ENCODE data around the gene COL6A1. TPM values are rescaled to one million over a fixed set of nuclear protein-coding genes. Genes with fewer than 3 reads are reported as not detected.
"Not testable (repeated sequence)": the region's sequence is repeated elsewhere in the genome, so short reads cannot be mapped to it uniquely, and the experiment has no call there.

Gene COL6A1
- total and polyA plus RNA-seq, 4 experiments from 2014 or later = 0.87 to 6.0 (median 5.2) TPM; not detected in 1

DNA sequence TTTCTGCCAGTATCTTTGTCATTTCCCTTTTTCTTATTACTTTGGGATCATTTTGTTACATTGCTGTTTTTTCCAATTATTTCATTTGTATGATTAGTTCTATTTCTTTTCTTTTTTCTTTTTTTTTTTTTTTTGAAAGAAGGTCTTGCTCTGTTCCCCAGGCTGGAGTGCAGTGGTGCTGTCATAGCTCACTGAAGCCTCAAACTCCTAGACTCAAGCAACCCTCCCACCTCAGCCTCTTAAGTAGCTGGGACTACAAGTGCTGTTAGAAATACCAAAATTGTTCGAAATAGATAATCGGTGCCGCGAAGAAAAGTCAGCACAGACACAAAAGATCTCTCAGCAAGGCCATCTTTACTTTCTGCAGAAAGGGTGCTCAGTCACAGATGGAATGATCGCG lies 26.6 kb upstream of the COL6A1 start:
- CTCF ChIA-PET (ENCODE audit: partially characterized antibody) = interaction anchor here (1.3 kb wide), 1 partner anchor 14 kb away, joined by 4 read pairs; no protein-coding TSS in a partner anchor
- POLR2A ChIA-PET (ENCODE audit: partially characterized antibody) = no interaction called here
- peaks cover 13 to 26% of the 10 kb centered on the region in 2 donors for H3K27me3 Mint-ChIP-seq
- Histone ChIP-seq H3K27me3 (ENCODE audit: insufficient read depth, low read length) (no peaks in the 10 kb centered on the region), H3K4me3 (ENCODE audit: low read length in 2 of 2) (no peak overlapping the region), H3K9me3 (ENCODE audit: control insufficient read depth in 1 of 2, low read length in 2 of 2) (no peaks in the 10 kb centered on the region), H3K27ac (ENCODE audit: low read depth, low read length) (no peak overlapping the region), H3K4me1 (ENCODE audit: insufficient read depth, low read length) (no peaks in the 10 kb centered on the region), H3K36me3 (ENCODE audit: insufficient read depth, low read length) (no peaks in the 10 kb centered on the region)
- intact Hi-C loops (cut with micrococcal nuclease) = no loop called here
- no peak overlapping the region for H3K4me3 Mint-ChIP-seq
- H3K4me1 Mint-ChIP-seq = peaks cover 0 to 4% (median 2%) of the 10 kb centered on the region in 4 donors
- H3K9me3 Mint-ChIP-seq = peaks cover 0 to 4% (median 0%) of the 10 kb centered on the region in 8 donors
- H3K27ac Mint-ChIP-seq = no peak overlapping the region
- no peaks in the 10 kb centered on the region for H3K36me3 Mint-ChIP-seq
- no peak for DNase-seq

- no peak overlapping the region for H3K4me3 Mint-ChIP-seq
- H3K4me1 Mint-ChIP-seq = peaks cover 0 to 4% (median 2%) of the 10 kb centered on the region in 4 donors
- Histone ChIP-seq H3K9me3 (ENCODE audit: control insufficient read depth in 1 of 2, low read length in 2 of 2) (no peaks in the 10 kb centered on the region), H3K36me3 (ENCODE audit: insufficient read depth, low read length) (no peaks in the 10 kb centered on the region), H3K4me1 (ENCODE audit: insufficient read depth, low read length) (no peaks in the 10 kb centered on the region), H3K27me3 (ENCODE audit: insufficient read depth, low read length) (no peaks in the 10 kb centered on the region), H3K27ac (ENCODE audit: low read depth, low read length) (no peak overlapping the region), H3K4me3 (ENCODE audit: low read length in 2 of 2) (no peak overlapping the region)
- peaks cover 0 to 23% (median 15%) of the 10 kb centered on the region in 8 donors for H3K9me3 Mint-ChIP-seq
- CTCF ChIA-PET (ENCODE audit: partially characterized antibody) = no interaction called here
- DNase-seq = no peak
- H3K36me3 Mint-ChIP-seq = peaks cover 0 to 8% of the 10 kb centered on the region in 2 donors
- intact Hi-C loops (cut with micrococcal nuclease) = no loop called here
- POLR2A ChIA-PET (ENCODE audit: partially characterized antibody) = no interaction called here
- H3K27ac Mint-ChIP-seq = no peak overlapping the region
- peaks cover 23 to 37% of the 10 kb centered on the region in 2 donors for H3K27me3 Mint-ChIP-seq
These were observed 24.0 kb upstream of the COL6A1 start for GRCh38 chr21:45957551-45957950.

DNA sequence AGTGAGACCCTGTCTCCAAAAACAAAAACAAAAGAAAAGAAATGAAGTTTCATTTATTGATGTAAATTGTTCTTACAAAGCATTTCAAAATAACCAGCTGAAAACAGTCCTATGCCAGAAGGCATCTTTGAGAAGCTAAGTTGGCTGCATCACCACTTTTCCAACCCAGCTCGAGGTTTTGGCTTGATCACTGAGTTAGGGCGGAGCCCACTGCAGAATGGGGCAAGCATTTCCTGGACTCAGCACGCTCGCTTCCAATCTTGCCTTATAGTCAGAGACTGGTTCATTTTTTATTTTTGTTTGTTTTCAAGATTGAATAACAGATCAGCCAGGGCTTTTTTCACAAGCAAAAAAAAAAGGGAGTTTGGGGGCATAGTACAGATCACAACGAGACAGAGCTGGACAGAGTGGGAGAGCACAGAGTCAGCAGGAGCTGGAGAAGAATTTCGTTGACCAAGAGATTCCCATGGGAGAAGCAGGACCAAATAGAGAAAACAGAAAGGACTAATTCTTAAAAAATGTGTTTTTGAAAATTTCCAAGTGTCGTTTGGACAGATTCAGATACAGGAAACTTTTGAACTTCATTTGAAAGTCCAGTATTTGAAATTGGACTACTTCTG lies 23.5 kb upstream of the COL6A1 start:
- Histone ChIP-seq H3K9me3 (ENCODE audit: control insufficient read depth in 1 of 2, low read length in 2 of 2) (no peaks in the 10 kb centered on the region), H3K27ac (ENCODE audit: low read depth, low read length) (no peak overlapping the region), H3K4me3 (ENCODE audit: low read length in 2 of 2) (no peak overlapping the region), H3K36me3 (ENCODE audit: insufficient read depth, low read length) (no peaks in the 10 kb centered on the region), H3K4me1 (ENCODE audit: insufficient read depth, low read length) (no peaks in the 10 kb centered on the region), H3K27me3 (ENCODE audit: insufficient read depth, low read length) (no peaks in the 10 kb centered on the region)
- POLR2A ChIA-PET (ENCODE audit: partially characterized antibody) = no interaction called here
- Mint-ChIP-seq H3K27me3 (peaks cover 23 to 35% of the 10 kb centered on the region in 2 donors), H3K27ac (no peak overlapping the region), H3K36me3 (peaks cover 0 to 11% of the 10 kb centered on the region in 2 donors), H3K4me1 (peaks cover 0 to 4% (median 2%) of the 10 kb centered on the region in 4 donors), H3K9me3 (peaks cover 0 to 26% (median 15%) of the 10 kb centered on the region in 8 donors), H3K4me3 (no peak overlapping the region)
- intact Hi-C loops (cut with micrococcal nuclease) = no loop called here
- no peak for DNase-seq
- CTCF ChIA-PET (ENCODE audit: partially characterized antibody) = no interaction called here

GRCh38 chr21:45959182-45959581 lies 22.4 kb upstream of the COL6A1 start:
- Histone ChIP-seq H3K27me3 (ENCODE audit: insufficient read depth, low read length) (no peaks in the 10 kb centered on the region), H3K36me3 (ENCODE audit: insufficient read depth, low read length) (no peaks in the 10 kb centered on the region), H3K27ac (ENCODE audit: low read depth, low read length) (no peak overlapping the region), H3K4me3 (ENCODE audit: low read length in 2 of 2) (no peak overlapping the region), H3K4me1 (ENCODE audit: insufficient read depth, low read length) (no peaks in the 10 kb centered on the region), H3K9me3 (ENCODE audit: control insufficient read depth in 1 of 2, low read length in 2 of 2) (no peaks in the 10 kb centered on the region)
- CTCF ChIA-PET (ENCODE audit: partially characterized antibody) = no interaction called here
- POLR2A ChIA-PET (ENCODE audit: partially characterized antibody) = no interaction called here
- no peak for DNase-seq
- peaks cover 26 to 35% of the 10 kb centered on the region in 2 donors for H3K27me3 Mint-ChIP-seq
- H3K4me3 Mint-ChIP-seq = no peak overlapping the region
- peaks cover 0 to 17% of the 10 kb centered on the region in 2 donors for H3K36me3 Mint-ChIP-seq
- H3K4me1 Mint-ChIP-seq = peaks cover 0 to 4% (median 2%) of the 10 kb centered on the region in 4 donors
- H3K9me3 Mint-ChIP-seq = peaks cover 0 to 35% (median 22%) of the 10 kb centered on the region in 8 donors
- intact Hi-C loops (cut with micrococcal nuclease) = no loop called here
- H3K27ac Mint-ChIP-seq = no peak overlapping the region

- Histone ChIP-seq H3K4me3 (ENCODE audit: low read length in 2 of 2) (no peak overlapping the region), H3K27ac (ENCODE audit: low read depth, low read length) (no peak overlapping the region), H3K27me3 (ENCODE audit: insufficient read depth, low read length) (no peaks in the 10 kb centered on the region), H3K4me1 (ENCODE audit: insufficient read depth, low read length) (no peaks in the 10 kb centered on the region), H3K9me3 (ENCODE audit: control insufficient read depth in 1 of 2, low read length in 2 of 2) (no peaks in the 10 kb centered on the region), H3K36me3 (ENCODE audit: insufficient read depth, low read length) (no peaks in the 10 kb centered on the region)
- Mint-ChIP-seq H3K4me3 (no peak overlapping the region), H3K4me1 (peaks cover 0 to 4% (median 2%) of the 10 kb centered on the region in 4 donors), H3K36me3 (peaks cover 0 to 19% of the 10 kb centered on the region in 2 donors), H3K9me3 (peaks cover 0 to 38% (median 23%) of the 10 kb centered on the region in 8 donors), H3K27me3 (peaks cover 26 to 35% of the 10 kb centered on the region in 2 donors), H3K27ac (no peak overlapping the region)
- ChIA-PET CTCF (ENCODE audit: partially characterized antibody) (no interaction called here), POLR2A (ENCODE audit: partially characterized antibody) (no interaction called here)
- no peak for DNase-seq
- intact Hi-C loops (cut with micrococcal nuclease) = no loop called here
These were observed 21.7 kb upstream of the COL6A1 start for GRCh38 chr21:45959779-45960390.

DNA sequence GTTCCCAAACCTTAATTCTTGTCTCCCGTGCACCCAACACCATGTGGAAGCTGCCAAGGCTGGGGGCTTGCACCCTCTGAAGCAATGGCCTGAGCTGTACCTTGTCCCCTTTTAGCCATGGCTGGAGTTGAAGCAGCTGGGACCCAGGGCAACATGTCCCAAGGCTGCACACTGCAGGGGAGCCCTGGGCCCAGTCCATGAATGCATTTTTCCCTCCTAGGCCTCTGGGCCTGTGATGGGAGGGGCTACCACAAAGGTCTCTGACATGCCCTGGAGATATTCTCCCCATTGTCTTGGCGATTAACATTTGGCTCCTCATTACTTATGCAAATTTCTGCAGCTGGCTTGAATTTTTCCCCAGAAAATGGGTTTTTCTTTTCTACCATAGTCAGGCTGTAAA lies 20.2 kb upstream of the COL6A1 start:
- H3K4me3 ChIP-seq (ENCODE audit: low read length in 2 of 2); H3K9me3 ChIP-seq (ENCODE audit: control insufficient read depth in 1 of 2, low read length in 2 of 2); CTCF ChIA-PET (ENCODE audit: partially characterized antibody); H3K27me3 ChIP-seq (ENCODE audit: insufficient read depth, low read length); intact Hi-C loops (cut with micrococcal nuclease); H3K4me1 ChIP-seq (ENCODE audit: insufficient read depth, low read length); H3K4me3 Mint-ChIP-seq; H3K36me3 ChIP-seq (ENCODE audit: insufficient read depth, low read length); H3K27ac Mint-ChIP-seq; H3K4me1 Mint-ChIP-seq; POLR2A ChIA-PET (ENCODE audit: partially characterized antibody); DNase-seq; H3K27ac ChIP-seq (ENCODE audit: low read depth, low read length): not testable (repeated sequence)
- H3K36me3 Mint-ChIP-seq = peaks cover 0 to 23% of the 10 kb centered on the region in 2 donors
- H3K9me3 Mint-ChIP-seq = peaks cover 0 to 46% (median 23%) of the 10 kb centered on the region in 8 donors
- H3K27me3 Mint-ChIP-seq = peaks cover 22 to 31% of the 10 kb centered on the region in 2 donors

- Histone ChIP-seq H3K27ac (ENCODE audit: low read depth, low read length) (no peak overlapping the region), H3K27me3 (ENCODE audit: insufficient read depth, low read length) (no peaks in the 10 kb centered on the region), H3K36me3 (ENCODE audit: insufficient read depth, low read length) (no peaks in the 10 kb centered on the region), H3K9me3 (ENCODE audit: control insufficient read depth in 1 of 2, low read length in 2 of 2) (no peaks in the 10 kb centered on the region), H3K4me1 (ENCODE audit: insufficient read depth, low read length) (no peaks in the 10 kb centered on the region), H3K4me3 (ENCODE audit: low read length in 2 of 2) (no peak overlapping the region)
- H3K4me3 Mint-ChIP-seq = no peak overlapping the region
- intact Hi-C loops (cut with micrococcal nuclease) = no loop called here
- peaks cover 0 to 4% (median 2%) of the 10 kb centered on the region in 4 donors for H3K4me1 Mint-ChIP-seq
- ChIA-PET POLR2A (ENCODE audit: partially characterized antibody) (no interaction called here), CTCF (ENCODE audit: partially characterized antibody) (no interaction called here)
- peaks cover 0 to 46% (median 23%) of the 10 kb centered on the region in 8 donors for H3K9me3 Mint-ChIP-seq
- no peak for DNase-seq
- no peak overlapping the region for H3K27ac Mint-ChIP-seq
- H3K36me3 Mint-ChIP-seq = peaks cover 0 to 23% of the 10 kb centered on the region in 2 donors
- peaks cover 18 to 22% of the 10 kb centered on the region in 2 donors for H3K27me3 Mint-ChIP-seq
These were observed 18.9 kb upstream of the COL6A1 start for GRCh38 chr21:45962531-45963231.
